HepG2 (cell line): ENCODE results near the gene IRGM. TPM values are rescaled to one million over a fixed set of nuclear protein-coding genes. Genes with fewer than 3 reads are reported as not detected.
A peak's percentile ranks its signal among the peaks of the same experiment; 100 is the strongest.

ENCODE experiments used
- ARID2 ChIP-seq: sonication (generic); formaldehyde crosslinking; IDR thresholded peaks from 2 replicates; pipeline ENCODE4 v1.8.1; 2022; ENCODE audit warnings: mild to moderate bottlenecking, missing genetic modification reagents, borderline replicate concordance
- CBX5 ChIP-seq: sonication (generic); formaldehyde crosslinking; IDR thresholded peaks from 2 replicates; pipeline ENCODE4 v1.4.0; 2020; ENCODE audit warnings: missing genetic modification reagents, borderline replicate concordance
- KMT2B ChIP-seq: IDR thresholded peaks from 2 replicates; pipeline ENCODE4 v1.6.1; 2016; ENCODE audit warnings: missing genetic modification reagents, missing compliant biosample characterization
- MYC ChIP-seq: sonication (generic); formaldehyde crosslinking; IDR thresholded peaks from 2 replicates; pipeline ENCODE4 v1.9.0; 2021; ENCODE audit warnings: missing genetic modification reagents, borderline replicate concordance
- POLR2AphosphoS5 ChIP-seq: IDR thresholded peaks from 2 replicates; pipeline ENCODE4 v1.6.1; 2012; ENCODE audit warnings: low read depth, low read length
- RAD21 ChIP-seq: fragments of 450-650 bp; formaldehyde crosslinking; IDR thresholded peaks from 2 replicates; pipeline ENCODE4 v1.5.0; 2020; ENCODE audit warnings: mild to moderate bottlenecking
- SIX1 ChIP-seq: sonication (generic); formaldehyde crosslinking; IDR thresholded peaks from 2 replicates; pipeline ENCODE4 v1.4.0; 2020; ENCODE audit warnings: missing genetic modification reagents, borderline replicate concordance
- SMYD3 ChIP-seq: sonication (generic); formaldehyde crosslinking; IDR thresholded peaks from 2 replicates; pipeline ENCODE4 v1.8.1; 2023; ENCODE audit warnings: mild to moderate bottlenecking, missing genetic modification reagents
- ZFP36L1 ChIP-seq: sonication (generic); formaldehyde crosslinking; IDR thresholded peaks from 2 replicates; pipeline ENCODE4 v1.8.0; 2022; ENCODE audit warnings: mild to moderate bottlenecking, missing genetic modification reagents, moderate library complexity
- ZNF205 ChIP-seq: IDR thresholded peaks from 2 replicates; pipeline ENCODE4 v1.6.1; 2018; ENCODE audit warnings: missing biosample characterization, missing genetic modification reagents
- ZNF296 ChIP-seq: sonication (generic); formaldehyde crosslinking; conservative IDR thresholded peaks from 2 replicates; pipeline ENCODE4 v1.5.0; 2020; ENCODE audit warnings: mild to moderate bottlenecking, missing genetic modification reagents
- ZNF335 ChIP-seq: sonication (generic); formaldehyde crosslinking; IDR thresholded peaks from 2 replicates; pipeline ENCODE4 v1.4.0; 2020; ENCODE audit warnings: missing genetic modification reagents
- ZNF367 ChIP-seq: sonication (generic); formaldehyde crosslinking; IDR thresholded peaks from 2 replicates; pipeline ENCODE4 v1.4.0; 2020; ENCODE audit warnings: missing genetic modification reagents, borderline replicate concordance
- ZNF451 ChIP-seq: sonication (generic); formaldehyde crosslinking; IDR thresholded peaks from 2 replicates; pipeline ENCODE4 v1.5.0; 2020; ENCODE audit warnings: mild to moderate bottlenecking, missing genetic modification reagents
- ZNF709 ChIP-seq: sonication (generic); formaldehyde crosslinking; IDR thresholded peaks from 2 replicates; pipeline ENCODE4 v1.5.0; 2020; ENCODE audit warnings: mild to moderate bottlenecking, missing genetic modification reagents
- ZNF777 ChIP-seq: sonication (generic); formaldehyde crosslinking; IDR thresholded peaks from 2 replicates; pipeline ENCODE4 v1.4.0; 2020; ENCODE audit warnings: missing genetic modification reagents
- ZNF883 ChIP-seq: sonication (generic); formaldehyde crosslinking; IDR thresholded peaks from 2 replicates; pipeline ENCODE4 v1.5.1; 2020; ENCODE audit warnings: mild to moderate bottlenecking, missing genetic modification reagents; ENCODE audit errors: not compliant biosample characterization
- polyA plus RNA-seq, 8 experiments: library from polyadenylated mRNA; depleted of rRNA in 3 of 8; stranded (reverse) in 7 of 8; unstranded in 1 of 8; fragments of >200 nt; fragmentation: Illumina TruSeq in 4 of 8; extraction: Trizol in 4 of 8; gene quantifications; 2 replicates each; pipeline versions ENCODE4 v1.2.1 to v1.2.3, GENCODE V29; 2011 to 2016; ENCODE audit warnings: low read depth in 4 of 8, missing spikeins in 1 of 8, mixed read lengths in 1 of 8; ENCODE audit not compliant: insufficient read depth in 1 of 8
- total RNA-seq, 5 experiments: library from RNA; depleted of rRNA; stranded (reverse); fragments of >200 nt; fragmentation: Illumina TruSeq; extraction: Trizol; gene quantifications; 2 replicates each; pipeline ENCODE4 v1.2.3, GENCODE V29; 2016; ENCODE audit warnings: low read depth in 1 of 5
- TF ChIP-seq, protein P1 (sequence below): IDR thresholded peaks from 2 replicates; pipeline ENCODE4 v1.6.1; 2016; ENCODE audit warnings: low read depth, borderline replicate concordance
- TF ChIP-seq, protein P2 (sequence below): sonication (generic); formaldehyde crosslinking; IDR thresholded peaks from 2 replicates; pipeline ENCODE4 v1.8.1; 2023; ENCODE audit warnings: mild to moderate bottlenecking, missing genetic modification reagents
- TF ChIP-seq, protein P3 (sequence below): sonication (generic); formaldehyde crosslinking; IDR thresholded peaks from 2 replicates; pipeline ENCODE4 v1.5.1; 2020; ENCODE audit warnings: missing genetic modification reagents, mild to moderate bottlenecking, borderline replicate concordance
- TF ChIP-seq, protein P4 (sequence below): sonication (generic); formaldehyde crosslinking; IDR thresholded peaks from 2 replicates; pipeline ENCODE4 v1.5.0; 2020; ENCODE audit warnings: missing genetic modification reagents
- TF ChIP-seq, protein P5 (sequence below): sonication (generic); formaldehyde crosslinking; IDR thresholded peaks from 2 replicates; pipeline ENCODE4 v1.5.1; 2020; ENCODE audit warnings: mild to moderate bottlenecking, missing genetic modification reagents, borderline replicate concordance
- TF ChIP-seq, protein P6 (sequence below): sonication (generic); formaldehyde crosslinking; IDR thresholded peaks from 2 replicates; pipeline ENCODE4 v1.4.0; 2020; ENCODE audit warnings: missing genetic modification reagents

The IRGM gene
- total and polyA plus RNA-seq, 2 of the 13 experiments (the other 11 are each of a cell fraction or from before 2014, with no cell fraction given) = not detected

DNA sequence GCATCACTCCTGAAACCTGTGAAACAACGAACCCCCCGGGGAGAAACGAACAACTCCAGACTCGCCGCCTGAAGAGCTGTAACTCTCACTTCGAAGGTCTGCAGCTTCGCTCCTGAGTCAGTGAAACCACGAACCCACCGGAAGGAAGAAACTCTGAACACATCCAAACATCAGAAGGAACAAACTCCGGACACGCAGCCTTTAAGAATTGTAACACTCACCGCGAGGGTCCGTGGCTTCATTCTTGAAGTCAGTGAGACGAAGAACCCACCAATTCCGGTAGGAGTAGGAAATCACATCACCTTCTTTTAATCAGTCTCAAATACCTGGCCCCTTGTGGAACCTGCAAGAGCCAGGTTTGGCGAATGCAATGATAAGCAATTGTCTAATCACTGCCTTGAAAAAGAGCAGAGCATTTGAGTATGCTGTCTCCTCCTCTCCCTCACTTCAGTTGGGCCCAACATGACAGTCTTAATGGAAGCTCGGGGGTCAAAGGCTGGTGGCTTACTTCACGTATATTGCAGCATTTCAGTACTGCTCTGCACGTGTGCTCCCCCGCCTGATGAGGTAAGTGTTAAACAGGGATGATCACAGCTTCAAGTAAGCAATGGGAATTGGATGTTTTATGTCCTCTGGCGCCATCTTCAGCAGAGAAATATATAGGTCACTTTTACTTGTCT lies 473 bp downstream of the IRGM start (continued):
- TF ChIP-seq KMT2B (CRISPR knock-in tag) (no peak), SIX1 (CRISPR knock-in tag) (no peak), ZFP36L1 (CRISPR knock-in tag) (no peak), ZNF296 (no peak), ARID2 (CRISPR knock-in tag) (no peak), ZNF335 (CRISPR knock-in tag) (no peak), CBX5 (CRISPR knock-in tag) (no peak), ZNF883 (no peak), ZNF367 (CRISPR knock-in tag) (no peak), RAD21 (CRISPR knock-in tag) (peak; percentile 52; the same call in 1 of the 2 replicates), MYC (no peak; the same call in 1 of the 2 replicates), ZNF451 (CRISPR knock-in tag) (no peak), ZNF709 (CRISPR knock-in tag) (peak; percentile 54; the same call in 1 of the 2 replicates), ZNF205 (CRISPR knock-in tag) (no peak), ZNF777 (CRISPR knock-in tag) (no peak), SMYD3 (CRISPR knock-in tag) (no peak), POLR2AphosphoS5 (no peak)
- TF ChIP-seq, protein P1, sequence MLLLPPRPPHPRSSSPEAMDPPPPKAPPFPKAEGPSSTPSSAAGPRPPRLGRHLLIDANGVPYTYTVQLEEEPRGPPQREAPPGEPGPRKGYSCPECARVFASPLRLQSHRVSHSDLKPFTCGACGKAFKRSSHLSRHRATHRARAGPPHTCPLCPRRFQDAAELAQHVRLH (CRISPR knock-in tag) = no peak
- TF ChIP-seq, protein P2, sequence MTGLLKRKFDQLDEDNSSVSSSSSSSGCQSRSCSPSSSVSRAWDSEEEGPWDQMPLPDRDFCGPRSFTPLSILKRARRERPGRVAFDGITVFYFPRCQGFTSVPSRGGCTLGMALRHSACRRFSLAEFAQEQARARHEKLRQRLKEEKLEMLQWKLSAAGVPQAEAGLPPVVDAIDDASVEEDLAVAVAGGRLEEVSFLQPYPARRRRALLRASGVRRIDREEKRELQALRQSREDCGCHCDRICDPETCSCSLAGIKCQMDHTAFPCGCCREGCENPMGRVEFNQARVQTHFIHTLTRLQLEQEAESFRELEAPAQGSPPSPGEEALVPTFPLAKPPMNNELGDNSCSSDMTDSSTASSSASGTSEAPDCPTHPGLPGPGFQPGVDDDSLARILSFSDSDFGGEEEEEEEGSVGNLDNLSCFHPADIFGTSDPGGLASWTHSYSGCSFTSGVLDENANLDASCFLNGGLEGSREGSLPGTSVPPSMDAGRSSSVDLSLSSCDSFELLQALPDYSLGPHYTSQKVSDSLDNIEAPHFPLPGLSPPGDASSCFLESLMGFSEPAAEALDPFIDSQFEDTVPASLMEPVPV (CRISPR knock-in tag) = no peak
- TF ChIP-seq, protein P3, sequence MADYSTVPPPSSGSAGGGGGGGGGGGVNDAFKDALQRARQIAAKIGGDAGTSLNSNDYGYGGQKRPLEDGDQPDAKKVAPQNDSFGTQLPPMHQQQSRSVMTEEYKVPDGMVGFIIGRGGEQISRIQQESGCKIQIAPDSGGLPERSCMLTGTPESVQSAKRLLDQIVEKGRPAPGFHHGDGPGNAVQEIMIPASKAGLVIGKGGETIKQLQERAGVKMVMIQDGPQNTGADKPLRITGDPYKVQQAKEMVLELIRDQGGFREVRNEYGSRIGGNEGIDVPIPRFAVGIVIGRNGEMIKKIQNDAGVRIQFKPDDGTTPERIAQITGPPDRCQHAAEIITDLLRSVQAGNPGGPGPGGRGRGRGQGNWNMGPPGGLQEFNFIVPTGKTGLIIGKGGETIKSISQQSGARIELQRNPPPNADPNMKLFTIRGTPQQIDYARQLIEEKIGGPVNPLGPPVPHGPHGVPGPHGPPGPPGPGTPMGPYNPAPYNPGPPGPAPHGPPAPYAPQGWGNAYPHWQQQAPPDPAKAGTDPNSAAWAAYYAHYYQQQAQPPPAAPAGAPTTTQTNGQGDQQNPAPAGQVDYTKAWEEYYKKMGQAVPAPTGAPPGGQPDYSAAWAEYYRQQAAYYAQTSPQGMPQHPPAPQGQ (CRISPR knock-in tag) = no peak
- TF ChIP-seq, protein P4, sequence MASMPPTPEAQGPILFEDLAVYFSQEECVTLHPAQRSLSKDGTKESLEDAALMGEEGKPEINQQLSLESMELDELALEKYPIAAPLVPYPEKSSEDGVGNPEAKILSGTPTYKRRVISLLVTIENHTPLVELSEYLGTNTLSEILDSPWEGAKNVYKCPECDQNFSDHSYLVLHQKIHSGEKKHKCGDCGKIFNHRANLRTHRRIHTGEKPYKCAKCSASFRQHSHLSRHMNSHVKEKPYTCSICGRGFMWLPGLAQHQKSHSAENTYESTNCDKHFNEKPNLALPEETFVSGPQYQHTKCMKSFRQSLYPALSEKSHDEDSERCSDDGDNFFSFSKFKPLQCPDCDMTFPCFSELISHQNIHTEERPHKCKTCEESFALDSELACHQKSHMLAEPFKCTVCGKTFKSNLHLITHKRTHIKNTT = no peak
- TF ChIP-seq, protein P5, sequence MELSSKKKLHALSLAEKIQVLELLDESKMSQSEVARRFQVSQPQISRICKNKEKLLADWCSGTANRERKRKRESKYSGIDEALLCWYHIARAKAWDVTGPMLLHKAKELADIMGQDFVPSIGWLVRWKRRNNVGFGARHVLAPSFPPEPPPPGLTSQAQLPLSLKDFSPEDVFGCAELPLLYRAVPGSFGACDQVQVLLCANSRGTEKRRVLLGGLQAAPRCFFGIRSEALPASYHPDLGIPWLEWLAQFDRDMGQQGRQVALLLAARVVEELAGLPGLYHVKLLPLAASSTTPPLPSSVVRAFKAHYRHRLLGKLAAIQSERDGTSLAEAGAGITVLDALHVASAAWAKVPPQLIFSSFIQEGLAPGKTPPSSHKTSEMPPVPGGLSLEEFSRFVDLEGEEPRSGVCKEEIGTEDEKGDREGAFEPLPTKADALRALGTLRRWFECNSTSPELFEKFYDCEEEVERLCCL = no peak
- TF ChIP-seq, protein P6, sequence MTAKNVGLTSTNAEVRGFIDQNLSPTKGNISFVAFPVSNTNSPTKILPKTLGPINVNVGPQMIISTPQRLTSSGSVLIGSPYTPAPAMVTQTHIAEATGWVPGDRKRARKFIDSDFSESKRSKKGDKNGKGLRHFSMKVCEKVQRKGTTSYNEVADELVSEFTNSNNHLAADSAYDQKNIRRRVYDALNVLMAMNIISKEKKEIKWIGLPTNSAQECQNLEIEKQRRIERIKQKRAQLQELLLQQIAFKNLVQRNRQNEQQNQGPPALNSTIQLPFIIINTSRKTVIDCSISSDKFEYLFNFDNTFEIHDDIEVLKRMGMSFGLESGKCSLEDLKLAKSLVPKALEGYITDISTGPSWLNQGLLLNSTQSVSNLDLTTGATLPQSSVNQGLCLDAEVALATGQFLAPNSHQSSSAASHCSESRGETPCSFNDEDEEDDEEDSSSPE = 0 out of 2 replicates have a peak, but pooled peaks have one; percentile 51
